Effector memory CD8-positive, alpha-beta T cell (primary cell): ENCODE results near the gene SYT5.
A peak's percentile ranks its signal among the peaks of the same experiment; 100 is the strongest.
"Not testable (repeated sequence)": the region's sequence is repeated elsewhere in the genome, so short reads cannot be mapped to it uniquely, and the experiment has no call there.

Source experiments
- ATAC-seq: fragments of 150-1000 bp; cut with Tn5 transposase; replicated peaks from 2 replicates; pipeline ENCODE4 v1.10.0; 2021; ENCODE audit warnings: mild to moderate bottlenecking, moderate library complexity
- DNase-seq, 3 experiments: peaks; one replicate each; pipeline ENCODE4 v3.0.0; 2021
- H3K27ac Mint-ChIP-seq, 2 donors: one replicate each; pipeline ENCODE4 v1.8.0; 2022; ENCODE audit warnings: mild to moderate bottlenecking in 2 of 2, mixed read lengths in 2 of 2, moderate library complexity in 2 of 2
- H3K27me3 Mint-ChIP-seq, 2 donors: one replicate each; pipeline ENCODE4 v1.8.0; 2022; ENCODE audit warnings: mixed read lengths in 2 of 2
- H3K36me3 Mint-ChIP-seq: one replicate; pipeline ENCODE4 v1.8.0; 2022; ENCODE audit warnings: mild to moderate bottlenecking, moderate library complexity, mixed read lengths; ENCODE audit not compliant: insufficient read depth
- H3K4me1 Mint-ChIP-seq, 2 donors: one replicate each; pipeline ENCODE4 v1.8.0; 2022; ENCODE audit warnings: low read depth in 2 of 2, mixed read lengths in 2 of 2
- H3K4me3 Mint-ChIP-seq, 2 donors: one replicate each; pipeline ENCODE4 v1.8.0; 2022; ENCODE audit warnings: mild to moderate bottlenecking in 2 of 2, mixed read lengths in 2 of 2, moderate library complexity in 2 of 2
- H3K9me3 Mint-ChIP-seq, 2 donors: one replicate each; pipeline ENCODE4 v1.8.0; 2022; ENCODE audit warnings: mixed read lengths in 2 of 2

The SYT5 gene

DNA sequence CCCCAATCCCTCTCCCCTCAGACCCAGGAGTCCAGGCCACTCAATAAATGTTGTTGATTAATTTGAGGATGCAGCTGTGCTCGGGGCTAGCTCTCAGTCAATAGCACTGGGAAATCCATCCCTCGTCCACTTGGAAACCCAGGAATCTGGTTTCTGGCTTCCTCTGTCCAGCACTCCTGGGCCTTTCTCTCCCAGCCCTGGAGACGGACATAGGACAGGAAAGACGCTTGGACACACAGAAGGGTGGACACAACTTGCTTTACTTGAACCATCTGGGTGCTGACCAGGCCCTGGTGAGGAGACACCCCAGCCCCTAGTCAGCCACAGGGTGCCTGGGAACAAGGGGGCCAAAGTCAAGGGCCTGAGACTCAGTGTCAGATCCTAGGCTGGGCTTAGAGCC is 21.7 kb downstream of the SYT5 start:
- DNase-seq (no peak), ATAC-seq (no peak)
- Mint-ChIP-seq H3K4me1 (peaks cover 18% of the 10 kb centered on the region in 2 donors), H3K4me3 (no peak overlapping the region), H3K27ac (no peak overlapping the region), H3K27me3 (peaks cover 31 to 61% of the 10 kb centered on the region in 2 donors), H3K36me3 (peaks cover 3% of the 10 kb centered on the region), H3K9me3 (peaks cover 0 to 2% of the 10 kb centered on the region in 2 donors)

DNA sequence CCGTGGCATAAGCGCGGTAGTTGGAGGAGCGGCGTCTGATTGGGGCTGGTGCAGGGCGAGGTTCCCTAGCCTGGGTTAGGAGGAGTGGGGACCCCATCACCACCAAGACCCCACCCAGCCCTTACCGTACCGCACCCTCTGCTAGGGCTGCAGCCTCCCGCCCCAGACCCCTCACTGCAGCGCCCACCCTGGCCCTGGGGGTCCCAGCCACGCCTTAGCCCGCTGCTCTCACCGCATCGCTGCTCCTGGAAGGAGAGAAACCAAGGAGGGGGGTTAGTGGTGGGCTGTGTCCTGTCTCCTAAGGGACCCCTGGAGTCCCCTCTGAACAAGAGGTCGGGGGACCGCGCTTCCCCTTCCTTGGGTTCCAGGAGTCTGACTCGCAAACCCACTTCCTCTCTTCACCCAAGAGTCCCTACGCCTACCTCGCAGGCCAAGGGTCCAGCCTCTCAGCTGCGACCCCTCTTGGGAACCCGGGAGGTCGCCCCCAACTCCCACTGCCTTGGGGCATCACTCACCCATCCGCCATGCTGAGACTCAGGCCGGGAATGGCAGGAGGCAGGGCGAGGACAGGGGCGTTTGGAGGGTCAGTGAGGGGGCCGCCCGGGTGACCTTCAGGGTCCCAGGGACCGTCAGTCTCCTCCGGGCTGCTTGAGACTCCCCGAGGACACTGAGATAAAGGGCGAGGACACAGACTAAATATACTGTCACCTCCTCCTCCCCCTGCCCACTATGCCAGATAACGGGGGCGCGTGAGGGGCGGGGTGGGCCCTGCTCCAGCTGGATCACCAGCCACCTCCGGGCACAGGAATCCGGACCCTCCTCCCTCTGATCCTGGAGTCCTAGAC is 22.8 kb downstream of the SYT5 start, which contains the start of gene TNNI3:
Gene TNNI3 (minus strand): TSS at position 669 of the 845 bp plus-strand sequence. CDS start 143 bp downstream, at position 526.
- no peak for ATAC-seq
- Mint-ChIP-seq H3K4me1 (peaks cover 18 to 19% of the 10 kb centered on the region in 2 donors), H3K4me3 (peak within 1 kb of the TSS; percentile 26 to 34), H3K27me3 (peaks cover 31 to 60% of the 10 kb centered on the region in 2 donors), H3K36me3 (peaks cover 3% of the 10 kb centered on the region), H3K9me3 (peaks cover 2% of the 10 kb centered on the region in 2 donors), H3K27ac (no peak within 1 kb of the TSS)
- DNase-seq, result no peak

GRCh38 chr19:55156202-55157063 is 23.7 kb downstream of the SYT5 start:
- peaks cover 24 to 25% of the 10 kb centered on the region in 2 donors for H3K4me1 Mint-ChIP-seq
- no peak overlapping the region for H3K27ac Mint-ChIP-seq
- no peak for ATAC-seq
- DNase-seq, result no peak
- H3K27me3 Mint-ChIP-seq, result peaks cover 31 to 60% of the 10 kb centered on the region in 2 donors
- peak overlapping the region; percentile 26 to 34 for H3K4me3 Mint-ChIP-seq
- H3K36me3 Mint-ChIP-seq, result peaks cover 3% of the 10 kb centered on the region
- peaks cover 6 to 10% of the 10 kb centered on the region in 2 donors for H3K9me3 Mint-ChIP-seq

DNA sequence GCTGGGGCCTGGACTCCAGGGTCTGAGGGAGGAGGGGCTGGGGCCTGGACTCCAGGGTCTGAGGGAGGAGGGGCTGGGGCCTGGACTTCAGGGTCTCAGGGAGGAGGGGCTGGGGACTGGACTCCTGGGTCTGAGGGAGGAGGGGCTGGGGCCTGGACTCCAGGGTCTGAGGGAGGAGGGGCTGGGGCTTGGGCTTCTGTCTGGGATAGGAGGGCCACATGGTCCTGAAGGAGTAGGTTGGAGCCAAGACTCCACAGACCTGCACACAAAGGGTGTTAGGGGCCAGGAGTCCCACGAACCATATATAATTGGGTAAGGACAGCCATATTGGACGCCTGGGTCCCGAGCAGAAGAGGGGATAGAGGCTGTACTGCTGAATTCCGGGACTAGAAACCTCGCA is 24.3 kb downstream of the SYT5 start:
- not testable (repeated sequence) for ATAC-seq, H3K36me3 Mint-ChIP-seq, DNase-seq, H3K27ac Mint-ChIP-seq, H3K4me3 Mint-ChIP-seq
- peaks cover 6 to 11% of the 10 kb centered on the region in 2 donors for H3K9me3 Mint-ChIP-seq
- peaks cover 25% of the 10 kb centered on the region in 2 donors for H3K4me1 Mint-ChIP-seq
- H3K27me3 Mint-ChIP-seq, result peaks cover 31 to 57% of the 10 kb centered on the region in 2 donors

DNA sequence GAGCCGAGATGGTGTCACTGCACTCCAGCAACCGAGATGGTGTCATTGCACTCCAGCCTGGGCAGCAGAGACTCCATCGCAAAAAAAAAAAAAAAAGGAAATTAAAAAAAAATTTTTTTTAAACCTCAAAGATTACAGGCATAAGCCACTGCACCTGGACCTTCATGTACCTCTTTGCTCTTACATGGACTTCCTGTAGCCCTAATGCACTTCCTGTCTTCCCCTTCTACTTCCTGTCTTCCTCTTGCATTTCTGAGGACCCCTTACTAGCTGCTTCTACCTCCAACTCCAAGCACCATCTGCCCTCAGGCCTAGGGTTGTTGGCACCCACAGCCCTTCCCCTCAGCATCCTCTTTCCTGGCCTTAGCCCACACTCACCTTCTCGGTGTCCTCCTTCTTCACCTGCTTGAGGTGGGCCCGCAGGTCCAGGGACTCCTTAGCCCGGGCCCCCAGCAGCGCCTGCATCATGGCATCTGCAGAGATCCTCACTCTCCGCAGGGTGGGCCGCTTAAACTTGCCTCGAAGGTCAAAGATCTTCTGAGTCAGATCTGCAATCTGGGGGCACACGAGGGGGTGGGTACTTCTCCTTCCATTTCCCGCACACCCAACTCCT is 26.3 kb downstream of the SYT5 start:
- H3K36me3 Mint-ChIP-seq, result peaks cover 3% of the 10 kb centered on the region
- no peak for DNase-seq
- no peak for ATAC-seq
- peaks cover 18 to 19% of the 10 kb centered on the region in 2 donors for H3K4me1 Mint-ChIP-seq
- H3K4me3 Mint-ChIP-seq, result no peak overlapping the region
- H3K9me3 Mint-ChIP-seq, result peaks cover 5 to 11% of the 10 kb centered on the region in 2 donors
- H3K27ac Mint-ChIP-seq, result no peak overlapping the region
- H3K27me3 Mint-ChIP-seq, result peaks cover 29 to 52% of the 10 kb centered on the region in 2 donors

DNA sequence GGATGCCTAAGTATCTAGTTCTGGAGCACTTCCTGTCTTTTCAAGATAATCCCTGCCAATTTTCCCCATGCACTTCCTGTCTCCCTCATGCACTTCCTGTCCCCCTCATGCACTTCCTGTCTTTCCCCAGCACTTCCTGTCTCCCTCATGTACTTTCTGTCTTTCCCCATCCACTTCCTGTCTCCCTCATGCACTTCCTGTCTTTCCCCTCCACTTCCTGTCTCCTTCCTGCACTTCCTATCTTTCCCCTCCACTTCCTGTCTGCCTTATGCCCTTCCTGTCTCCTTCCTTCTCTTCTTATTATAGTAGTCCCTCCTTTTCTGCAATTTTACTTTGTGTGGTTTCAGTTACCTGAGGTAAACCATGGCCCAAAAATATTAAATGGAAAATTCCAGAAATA is 28.1 kb downstream of the SYT5 start:
- DNase-seq (no peak), ATAC-seq (no peak)
- H3K27me3 Mint-ChIP-seq, result peaks cover 27 to 52% of the 10 kb centered on the region in 2 donors
- H3K27ac Mint-ChIP-seq, result peak overlapping the region; percentile 60 to 94
- peaks cover under 1% of the 10 kb centered on the region for H3K36me3 Mint-ChIP-seq
- H3K9me3 Mint-ChIP-seq, result peaks cover 5 to 11% of the 10 kb centered on the region in 2 donors
- H3K4me3 Mint-ChIP-seq, result no peak overlapping the region
- peaks cover 18 to 19% of the 10 kb centered on the region in 2 donors for H3K4me1 Mint-ChIP-seq

DNA sequence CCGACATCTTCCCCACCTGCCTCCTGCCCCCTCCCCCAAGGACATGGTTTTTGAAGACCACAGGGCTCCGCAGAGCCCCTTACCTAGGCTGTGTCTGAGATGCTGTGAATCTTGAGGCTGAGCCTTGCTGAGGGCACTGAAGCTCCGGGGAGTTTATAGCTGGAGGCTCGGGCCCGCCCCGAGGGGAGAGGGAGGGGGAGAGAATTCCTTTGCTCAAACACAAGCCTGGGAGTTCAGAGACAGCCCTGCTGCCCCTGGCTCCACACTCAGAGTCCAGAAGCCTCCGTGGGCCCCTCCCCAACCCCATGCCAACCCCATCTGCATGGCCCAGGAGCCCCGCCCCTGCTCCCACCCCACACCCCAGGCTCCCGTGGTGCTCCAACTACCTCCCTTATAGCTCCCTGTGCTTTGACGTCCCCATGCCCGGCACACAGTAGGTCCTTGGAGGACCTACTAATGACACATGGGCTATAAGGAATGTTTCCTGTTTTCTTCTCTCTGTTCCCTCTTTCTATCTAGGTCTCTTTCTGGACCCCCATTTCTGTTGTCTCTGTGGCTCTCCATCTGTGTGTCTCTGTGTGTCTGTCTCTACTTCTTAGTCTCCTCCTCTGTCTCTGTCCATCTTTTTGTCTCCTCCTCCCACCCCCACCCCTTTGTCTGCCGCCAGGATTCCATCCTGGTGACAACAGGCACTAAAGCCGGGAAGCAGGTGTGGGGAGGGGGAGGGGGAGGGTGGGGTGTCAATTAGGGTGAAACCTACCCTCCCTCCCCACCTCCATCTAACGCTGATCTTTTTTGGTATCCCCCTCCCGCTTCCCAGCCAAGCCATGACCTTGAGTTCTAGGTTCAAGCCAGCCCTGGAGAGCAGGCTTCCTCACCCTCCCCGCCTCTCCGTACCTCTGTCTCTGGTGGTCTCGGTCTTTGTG is 30.7 kb downstream of the SYT5 start, which contains the start of gene TNNT1:
Gene TNNT1 (minus strand): TSS at position 129 of the 926 bp plus-strand sequence. CDS start 2,049 bp downstream, outside the sequence.
- Mint-ChIP-seq H3K4me1 (peaks cover 19 to 24% of the 10 kb centered on the region in 2 donors), H3K4me3 (no peak within 1 kb of the TSS), H3K36me3 (peaks cover under 1% of the 10 kb centered on the region), H3K27ac (no peak within 1 kb of the TSS), H3K27me3 (peaks cover 44 to 62% of the 10 kb centered on the region in 2 donors), H3K9me3 (peaks cover 5 to 11% of the 10 kb centered on the region in 2 donors)
- no peak for DNase-seq
- no peak for ATAC-seq

- peaks cover 56 to 76% of the 10 kb centered on the region in 2 donors for H3K27me3 Mint-ChIP-seq
- peaks cover 2% of the 10 kb centered on the region for H3K36me3 Mint-ChIP-seq
- ATAC-seq (no peak), DNase-seq (no peak)
- H3K4me1 Mint-ChIP-seq, result peaks cover 12 to 16% of the 10 kb centered on the region in 2 donors
- H3K9me3 Mint-ChIP-seq, result peaks cover 5 to 11% of the 10 kb centered on the region in 2 donors
- no peak overlapping the region for H3K27ac Mint-ChIP-seq
- no peak overlapping the region for H3K4me3 Mint-ChIP-seq
Measured at GRCh38 chr19:55147545-55148251, 32.4 kb downstream of the SYT5 start.

- Mint-ChIP-seq H3K4me1 (peaks cover 8 to 11% of the 10 kb centered on the region in 2 donors), H3K9me3 (peaks cover under 1 to 5% of the 10 kb centered on the region in 2 donors), H3K27me3 (peaks cover 56 to 80% of the 10 kb centered on the region in 2 donors), H3K27ac (no peak overlapping the region), H3K4me3 (no peak overlapping the region), H3K36me3 (peaks cover 2% of the 10 kb centered on the region)
- DNase-seq (no peak), ATAC-seq (no peak)
Measured at GRCh38 chr19:55146705-55147273, 33.3 kb downstream of the SYT5 start.

- DNase-seq, result no peak
- ATAC-seq, result no peak
- Mint-ChIP-seq H3K36me3 (peaks cover 2% of the 10 kb centered on the region), H3K4me1 (peaks cover 6 to 10% of the 10 kb centered on the region in 2 donors), H3K4me3 (peak overlapping the region in 1 of 2 donors; percentile 18), H3K9me3 (no peaks in the 10 kb centered on the region), H3K27me3 (peaks cover 58 to 86% of the 10 kb centered on the region in 2 donors), H3K27ac (no peak overlapping the region)
Measured at GRCh38 chr19:55146078-55146704, 33.9 kb downstream of the SYT5 start.

DNA sequence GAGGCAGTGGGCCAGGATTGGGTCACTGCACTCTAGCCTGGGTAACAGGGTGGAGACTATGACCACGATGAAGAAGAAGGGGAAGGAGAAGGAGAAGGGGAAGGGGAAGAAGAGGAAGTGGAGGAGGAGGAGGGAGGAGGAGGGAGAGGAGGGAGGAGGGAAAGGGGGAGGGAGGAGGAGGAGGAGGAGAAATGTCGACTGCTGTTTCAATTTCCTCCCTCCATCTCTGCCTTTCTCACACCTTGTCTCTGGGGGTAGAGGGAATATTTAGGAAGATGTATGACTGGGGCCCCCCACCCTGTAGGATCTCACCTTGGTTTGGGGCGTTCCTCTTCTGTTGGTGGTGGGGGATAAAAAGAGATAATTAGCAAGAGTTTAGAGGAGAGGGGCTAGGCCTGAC is 34.9 kb downstream of the SYT5 start:
- DNase-seq (no peak), ATAC-seq (no peak)
- H3K27ac Mint-ChIP-seq, result no peak overlapping the region
- peaks cover 8 to 10% of the 10 kb centered on the region in 2 donors for H3K4me1 Mint-ChIP-seq
- H3K36me3 Mint-ChIP-seq, result peaks cover 2% of the 10 kb centered on the region
- peaks cover 64 to 95% of the 10 kb centered on the region in 2 donors for H3K27me3 Mint-ChIP-seq
- H3K9me3 Mint-ChIP-seq, result no peaks in the 10 kb centered on the region
- H3K4me3 Mint-ChIP-seq, result no peak overlapping the region
